Natural killer cell (primary cell): ENCODE data around the gene GLT6D1. TPM values are rescaled to one million over a fixed set of nuclear protein-coding genes. Genes with fewer than 3 reads are reported as not detected.

ENCODE experiments used
- ATAC-seq, 3 donors: fragments of 150-1000 bp in 2 of 3; fragments of 200-7000 bp in 1 of 3; cut with Tn5 transposase; 1 replicate in 1 of 3; 2 replicates in 2 of 3; pipeline ENCODE4 v1.10.0; 2021; ENCODE audit warnings: mild to moderate bottlenecking in 2 of 3, moderate library complexity in 2 of 3
- DNase-seq, 2 donors: peaks; one replicate each; pipeline versions ENCODE4 v3.0.0 to v3.0.0-alpha.2; 2013 to 2021; ENCODE audit warnings: mixed read lengths in 1 of 2
- H3K27ac ChIP-seq: one replicate; pipeline ENCODE4 v1.5.1; 2013; ENCODE audit warnings: mild to moderate bottlenecking, low read length
- H3K27me3 ChIP-seq: one replicate; pipeline ENCODE4 v1.6.1; 2013; ENCODE audit warnings: low read length; ENCODE audit not compliant: control insufficient read depth, insufficient read depth
- H3K36me3 ChIP-seq: one replicate; pipeline ENCODE4 v1.6.1; 2013; ENCODE audit warnings: low read length; ENCODE audit not compliant: control insufficient read depth, insufficient read depth
- H3K4me1 ChIP-seq: one replicate; pipeline ENCODE4 v1.6.1; 2013; ENCODE audit warnings: low read length; ENCODE audit not compliant: control insufficient read depth, insufficient read depth
- H3K4me3 ChIP-seq: one replicate; pipeline ENCODE4 v1.5.1; 2013; ENCODE audit warnings: low read length
- H3K9me3 ChIP-seq: one replicate; pipeline ENCODE4 v1.6.1; 2013; ENCODE audit warnings: low read length; ENCODE audit not compliant: control insufficient read depth, insufficient read depth
- H3K27ac Mint-ChIP-seq, 2 donors: one replicate each; pipeline ENCODE4 v1.8.0; 2022; ENCODE audit warnings: mild to moderate bottlenecking in 2 of 2, mixed read lengths in 2 of 2, moderate library complexity in 1 of 2
- H3K27me3 Mint-ChIP-seq, 2 donors: one replicate each; pipeline ENCODE4 v1.8.0; 2022; ENCODE audit warnings: low read depth in 2 of 2, mixed read lengths in 2 of 2
- H3K36me3 Mint-ChIP-seq: one replicate; pipeline ENCODE4 v1.8.0; 2022; ENCODE audit warnings: mixed read lengths
- H3K4me1 Mint-ChIP-seq, 2 donors: one replicate each; pipeline ENCODE4 v1.8.0; 2022; ENCODE audit warnings: mixed read lengths in 2 of 2
- H3K4me3 Mint-ChIP-seq: one replicate; pipeline ENCODE4 v1.8.0; 2022; ENCODE audit warnings: mild to moderate bottlenecking, moderate library complexity, mixed read lengths
- H3K9me3 Mint-ChIP-seq, 2 donors: one replicate each; pipeline ENCODE4 v1.8.0; 2022; ENCODE audit warnings: mixed read lengths in 2 of 2
- CTCF ChIP-seq: fragments of 200-600 bp; IDR thresholded peaks from one replicate; pipeline ENCODE4 v1.8.0; 2022; ENCODE audit warnings: antibody characterized with exemption
- WGBS: methylation state at CpG from one replicate; pipeline ENCODE4 v1.1.7; 2013; ENCODE audit warnings: missing lambda C conversion rate; ENCODE audit not compliant: insufficient coverage; 5-methylcytosine and 5-hydroxymethylcytosine counted together
- intact Hi-C: fragments of 100-400 bp; cut with micrococcal nuclease; formaldehyde crosslinking; loops from one replicate; pipeline ENCODE4 v1.14.2; 2022
- total RNA-seq, 4 donors: library from RNA; stranded (reverse); fragments of 120-200 nt in 1 of 4; gene quantifications; one replicate each; pipeline versions ENCODE4 v1.2.3 to v1.2.4, GENCODE V29; 2013 to 2022

Gene GLT6D1
- total RNA-seq, 3 donors from 2014 or later (not counting 1 experiment from before 2014, with no cell fraction given): not detected

GRCh38 chr9:135655317-135655716, 16.0 kb upstream of the GLT6D1 start:
- no peak overlapping the region for H3K4me3 ChIP-seq
- Mint-ChIP-seq H3K36me3 (no peaks in the 10 kb centered on the region), H3K4me1 (no peaks in the 10 kb centered on the region), H3K4me3 (no peak overlapping the region), H3K9me3 (peaks cover 0 to 2% of the 10 kb centered on the region in 2 donors), H3K27me3 (peaks cover 0 to 5% of the 10 kb centered on the region in 2 donors), H3K27ac (no peak overlapping the region)
- no peaks in the 10 kb centered on the region for H3K9me3 ChIP-seq
- WGBS: 87% methylated on average over 8 of the region's 8 CpGs
- peak in 1 of 3 donors; percentile 8 for ATAC-seq
- intact Hi-C loops: no loop called here
- H3K27me3 ChIP-seq: no peaks in the 10 kb centered on the region
- no peak for DNase-seq
- no peaks in the 10 kb centered on the region for H3K36me3 ChIP-seq
- no peaks in the 10 kb centered on the region for H3K4me1 ChIP-seq
- no peak overlapping the region for H3K27ac ChIP-seq
- TF ChIP-seq CTCF: no peak

- no peaks in the 10 kb centered on the region for H3K27me3 ChIP-seq
- intact Hi-C loops: no loop called here
- no peaks in the 10 kb centered on the region for H3K4me1 ChIP-seq
- ATAC-seq (no peak), DNase-seq (no peak)
- Mint-ChIP-seq H3K9me3 (peaks cover 9 to 11% of the 10 kb centered on the region in 2 donors), H3K36me3 (peaks cover 21% of the 10 kb centered on the region), H3K27ac (no peak overlapping the region), H3K27me3 (peaks cover 0 to 8% of the 10 kb centered on the region in 2 donors), H3K4me1 (no peaks in the 10 kb centered on the region), H3K4me3 (no peak overlapping the region)
- WGBS: 91% methylated on average over 17 of the region's 17 CpGs
- H3K36me3 ChIP-seq: no peaks in the 10 kb centered on the region
- H3K9me3 ChIP-seq: peaks cover 19% of the 10 kb centered on the region
- H3K27ac ChIP-seq: no peak overlapping the region
- no peak overlapping the region for H3K4me3 ChIP-seq
- no peak for TF ChIP-seq CTCF
Measured at GRCh38 chr9:135650408-135650807, 11.1 kb upstream of the GLT6D1 start.

GRCh38 chr9:135649508-135649907, 10.2 kb upstream of the GLT6D1 start:
- DNase-seq: no peak
- Mint-ChIP-seq H3K36me3 (peaks cover 30% of the 10 kb centered on the region), H3K9me3 (peaks cover 17 to 19% of the 10 kb centered on the region in 2 donors), H3K27ac (no peak overlapping the region), H3K27me3 (peaks cover 0 to 10% of the 10 kb centered on the region in 2 donors), H3K4me3 (no peak overlapping the region), H3K4me1 (no peaks in the 10 kb centered on the region)
- intact Hi-C loops: no loop called here
- Histone ChIP-seq H3K27ac (no peak overlapping the region), H3K9me3 (peaks cover 25% of the 10 kb centered on the region), H3K4me1 (no peaks in the 10 kb centered on the region), H3K36me3 (no peaks in the 10 kb centered on the region), H3K27me3 (no peaks in the 10 kb centered on the region), H3K4me3 (no peak overlapping the region)
- no peak for ATAC-seq
- no peak for TF ChIP-seq CTCF
- 75% methylated on average over 1 of the region's 2 CpGs for WGBS
